Glutamatergic neuron (in vitro differentiated cells): Measurements from ENCODE around the gene ARFGAP3. TPM values are rescaled to one million over a fixed set of nuclear protein-coding genes. Genes with fewer than 3 reads are reported as not detected.

ENCODE experiments used
- DNase-seq: peaks from one replicate; pipeline ENCODE4 v3.0.0; 2022
- H3K27ac Mint-ChIP-seq: one replicate; pipeline ENCODE4 v1.8.0; 2020; ENCODE audit warnings: mild to moderate bottlenecking, mixed read lengths, inconsistent platforms; ENCODE audit not compliant: unreplicated experiment
- H3K27me3 Mint-ChIP-seq: one replicate; pipeline ENCODE4 v1.8.0; 2020; ENCODE audit warnings: mild to moderate bottlenecking, moderate library complexity, mixed read lengths, inconsistent platforms; ENCODE audit not compliant: unreplicated experiment
- H3K36me3 Mint-ChIP-seq: one replicate; pipeline ENCODE4 v1.8.0; 2020; ENCODE audit warnings: mild to moderate bottlenecking, mixed read lengths, inconsistent platforms; ENCODE audit not compliant: unreplicated experiment
- H3K4me1 Mint-ChIP-seq: one replicate; pipeline ENCODE4 v1.8.0; 2020; ENCODE audit warnings: mild to moderate bottlenecking, low read depth, mixed read lengths, inconsistent platforms; ENCODE audit not compliant: unreplicated experiment
- H3K4me3 Mint-ChIP-seq: one replicate; pipeline ENCODE4 v1.8.0; 2020; ENCODE audit warnings: mild to moderate bottlenecking, mixed read lengths, inconsistent platforms; ENCODE audit not compliant: unreplicated experiment
- H3K9me3 Mint-ChIP-seq: one replicate; pipeline ENCODE4 v1.8.0; 2020; ENCODE audit warnings: mild to moderate bottlenecking, moderate library complexity, mixed read lengths, inconsistent platforms; ENCODE audit not compliant: unreplicated experiment
- CTCF ChIP-seq: fragments of 200-600 bp; sonication (generic); IDR thresholded peaks from one replicate; pipeline ENCODE4 v1.5.0; 2021; ENCODE audit not compliant: partially characterized antibody, unreplicated experiment
- total RNA-seq: library from RNA; stranded (reverse); fragmentation: NEBNext Ultra II Directional; extraction: Animal tissue kit (Norgen Biotek cat#: 25700); gene quantifications from one replicate; pipeline ENCODE4 v1.2.1, GENCODE V29; 2021; ENCODE audit not compliant: unreplicated experiment

ARFGAP3 gene
- total RNA-seq, 1 donor from 2014 or later: 18.4 TPM

DNA sequence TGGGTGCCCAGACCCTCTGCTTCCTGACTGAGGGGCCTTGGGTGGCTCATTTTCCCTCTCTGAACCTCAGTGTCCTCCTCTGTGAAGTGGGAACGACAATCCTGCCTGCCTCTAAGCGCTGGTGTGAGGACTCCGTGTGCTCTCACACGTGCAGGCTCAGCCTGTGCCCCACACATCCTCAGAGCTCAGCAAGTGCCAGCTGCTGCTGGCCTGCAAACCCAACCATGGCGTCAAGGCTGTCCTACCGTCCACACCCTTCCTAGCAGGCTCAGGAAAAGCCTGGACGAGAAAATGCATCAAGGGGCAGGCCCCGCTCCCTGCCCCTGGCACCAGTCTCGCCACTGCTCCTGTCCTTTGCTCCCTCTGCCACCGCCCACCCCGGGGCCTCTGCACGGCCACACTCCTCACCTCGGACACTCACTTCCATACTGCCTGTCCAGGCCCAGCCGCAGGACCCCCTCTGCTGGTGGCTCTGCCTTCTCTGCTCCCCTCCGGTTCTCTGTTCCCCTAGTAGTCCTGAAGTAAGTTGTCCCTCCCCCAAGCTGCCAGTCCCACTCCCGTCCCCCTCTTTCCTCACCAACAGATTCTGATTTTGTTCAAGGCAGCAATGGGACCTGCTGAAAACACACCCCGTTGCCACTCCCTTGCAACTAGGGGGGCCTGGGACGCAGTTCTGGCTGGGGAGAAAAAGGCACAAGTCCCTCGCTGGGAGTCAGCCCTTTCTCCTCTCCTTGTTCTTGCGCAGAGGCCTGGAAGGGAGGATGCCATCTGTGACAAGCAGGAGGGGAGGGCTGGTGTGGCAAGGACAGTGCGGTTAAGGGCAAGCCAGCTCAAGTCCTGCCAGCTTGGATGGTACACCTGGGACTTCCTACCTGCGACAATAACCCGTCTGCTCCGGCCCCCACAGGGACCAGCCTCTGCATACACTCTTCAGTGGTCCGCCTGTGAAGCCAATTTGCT lies 62.2 kb downstream of the ARFGAP3 start:
- Mint-ChIP-seq H3K36me3 (peaks cover 4% of the 10 kb centered on the region), H3K4me3 (peak overlapping the region; percentile 25), H3K27me3 (peaks cover 9% of the 10 kb centered on the region), H3K27ac (peak overlapping the region; percentile 43), H3K9me3 (peaks cover 7% of the 10 kb centered on the region), H3K4me1 (peaks cover 29% of the 10 kb centered on the region)
- no peak for TF ChIP-seq CTCF
- DNase-seq: peak; percentile 46

GRCh38 chr22:42793848-42794405 lies 63.1 kb downstream of the ARFGAP3 start:
- peaks cover 7% of the 10 kb centered on the region for H3K27me3 Mint-ChIP-seq
- DNase-seq: no peak
- H3K4me3 Mint-ChIP-seq: no peak overlapping the region
- no peak for TF ChIP-seq CTCF
- H3K4me1 Mint-ChIP-seq: peaks cover 26% of the 10 kb centered on the region
- no peak overlapping the region for H3K27ac Mint-ChIP-seq
- peaks cover 4% of the 10 kb centered on the region for H3K36me3 Mint-ChIP-seq
- H3K9me3 Mint-ChIP-seq: peaks cover 7% of the 10 kb centered on the region

DNA sequence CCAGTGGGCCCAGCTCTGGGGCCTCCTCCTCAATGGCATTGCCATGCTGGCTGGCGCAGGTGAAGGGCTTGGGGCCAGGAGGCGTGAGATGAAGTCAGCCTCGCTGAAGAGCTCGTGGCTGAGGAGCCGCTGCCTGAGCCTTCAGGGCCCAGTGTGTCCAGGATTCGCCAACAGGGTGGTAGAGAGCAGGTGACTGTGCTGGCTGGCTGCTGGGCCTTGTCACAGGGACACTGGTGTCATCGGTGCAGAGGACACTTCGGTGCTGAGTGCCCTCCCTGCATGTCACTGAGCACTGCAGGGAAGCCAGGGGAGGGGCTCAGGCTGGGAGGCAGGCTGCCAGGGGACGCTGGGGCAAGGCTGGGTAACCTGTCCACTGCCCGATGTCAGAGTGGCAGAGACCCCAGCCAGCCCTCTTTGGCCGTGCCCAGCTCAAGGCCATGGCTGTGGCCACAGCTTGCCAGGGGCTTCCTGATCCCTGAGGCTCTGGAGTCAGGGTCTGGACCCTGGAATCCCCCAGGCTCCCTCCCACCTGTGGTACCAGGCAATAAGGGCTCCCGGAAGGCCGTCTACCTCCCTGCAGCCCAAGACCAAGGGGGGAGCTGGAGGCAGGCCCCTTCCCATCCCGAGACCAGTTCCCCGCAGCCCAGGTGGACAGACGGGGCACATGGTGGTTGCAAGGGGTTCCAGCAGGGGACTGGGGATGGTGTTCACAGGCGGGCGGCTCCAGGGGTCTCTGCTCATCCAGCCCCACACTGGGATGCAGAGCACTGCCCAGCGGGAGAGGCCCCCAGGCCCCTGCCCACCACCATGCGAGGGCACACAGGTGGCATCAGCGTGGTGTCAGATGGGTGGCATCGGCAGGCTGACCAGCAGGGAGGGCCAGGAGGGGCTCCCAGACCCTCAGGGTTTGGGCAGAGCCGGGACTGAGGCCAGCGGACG lies 63.9 kb downstream of the ARFGAP3 start:
- Mint-ChIP-seq H3K27me3 (peaks cover 7% of the 10 kb centered on the region), H3K4me3 (no peak overlapping the region), H3K36me3 (peaks cover 4% of the 10 kb centered on the region), H3K27ac (no peak overlapping the region), H3K9me3 (peaks cover 7% of the 10 kb centered on the region), H3K4me1 (peaks cover 26% of the 10 kb centered on the region)
- TF ChIP-seq CTCF: no peak
- DNase-seq: no peak

- Mint-ChIP-seq H3K9me3 (peaks cover 7% of the 10 kb centered on the region), H3K27ac (no peak overlapping the region), H3K4me1 (peaks cover 23% of the 10 kb centered on the region), H3K36me3 (peaks cover 1% of the 10 kb centered on the region), H3K4me3 (no peak overlapping the region), H3K27me3 (peaks cover 7% of the 10 kb centered on the region)
- no peak for TF ChIP-seq CTCF
- DNase-seq: no peak
Observed at GRCh38 chr22:42792453-42792908, 64.6 kb downstream of the ARFGAP3 start.
